ENCODE data around the gene ITGB6.
"Not testable (repeated sequence)": the region's sequence is repeated elsewhere in the genome, so short reads cannot be mapped to it uniquely, and the experiment has no call there.

Gene ITGB6

GRCh38 chr2:160181146-160181836 is 18.8 kb downstream of the ITGB6 start:
- peak; percentile 68 for DNase-seq (ENCODE audit: low read depth)

- not testable (repeated sequence) for DNase-seq (ENCODE audit: low read depth)
Measured at GRCh38 chr2:160180690-160181089, 19.4 kb downstream of the ITGB6 start.

- DNase-seq (ENCODE audit: low read depth): no peak
Measured at GRCh38 chr2:160180172-160180571, 19.9 kb downstream of the ITGB6 start.

DNA sequence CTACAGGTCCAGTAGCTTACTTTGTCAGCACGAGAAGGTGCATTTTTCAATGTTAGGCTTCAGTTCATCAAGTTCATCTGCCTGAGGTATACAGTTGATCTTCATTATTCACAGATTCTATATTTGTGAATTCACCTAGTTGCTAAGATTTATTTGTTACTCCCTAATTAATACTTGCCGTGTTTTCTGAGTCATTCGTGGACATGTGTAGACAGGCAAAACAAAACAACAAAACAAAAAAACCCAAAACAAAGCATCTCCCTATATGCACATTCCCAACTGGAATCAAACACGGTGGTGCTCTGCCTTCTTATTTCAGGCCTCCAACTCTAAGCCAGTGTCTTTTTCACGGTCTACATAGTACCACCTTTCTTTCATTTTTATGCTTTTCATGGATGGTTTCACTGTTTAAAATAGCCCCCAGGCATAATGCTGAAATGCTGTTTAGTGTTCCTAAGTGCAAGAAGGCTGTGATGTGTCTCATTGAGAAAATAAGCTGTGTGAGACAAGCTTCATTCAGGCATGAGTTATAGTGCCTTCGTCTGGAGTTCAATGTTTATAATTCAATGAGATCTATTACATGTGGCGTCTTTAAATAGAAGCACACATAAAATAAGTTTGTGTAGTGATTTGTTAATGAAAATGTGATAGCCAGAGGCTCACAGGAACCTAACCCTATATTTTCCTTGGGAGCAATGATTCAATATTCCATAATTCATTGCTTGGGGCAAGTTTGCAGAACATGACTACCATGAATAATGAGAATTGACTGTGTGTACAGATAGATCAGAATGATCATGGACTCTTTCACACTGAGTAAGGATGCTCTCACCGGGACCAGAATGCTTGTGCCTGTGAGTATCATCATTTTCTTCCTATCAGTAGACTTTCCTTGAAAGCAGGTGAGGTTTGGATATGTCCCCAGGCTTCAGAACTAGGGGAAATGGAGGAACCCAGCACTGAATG is 24.6 kb downstream of the ITGB6 start:
- DNase-seq (ENCODE audit: low read depth): no peak

DNA sequence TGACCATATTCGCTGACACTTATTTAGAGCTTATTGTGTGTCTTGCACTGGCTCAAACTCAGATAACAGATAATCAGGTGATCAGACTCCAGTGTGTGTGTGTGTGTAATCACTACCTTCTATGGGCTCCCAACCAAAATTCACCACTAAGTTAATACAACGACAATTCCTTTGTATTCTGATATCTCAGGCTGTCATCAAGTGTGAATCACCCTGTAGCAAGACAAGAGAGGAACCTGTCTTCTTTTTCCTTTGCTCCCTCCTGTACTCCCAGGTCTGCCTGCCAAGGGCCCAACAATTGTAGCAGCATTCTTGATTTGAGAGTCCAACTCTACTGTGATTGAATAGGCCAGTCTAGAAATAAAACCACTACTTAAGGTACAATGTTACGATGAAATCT is 25.8 kb downstream of the ITGB6 start:
- no peak for DNase-seq (ENCODE audit: low read depth)

DNA sequence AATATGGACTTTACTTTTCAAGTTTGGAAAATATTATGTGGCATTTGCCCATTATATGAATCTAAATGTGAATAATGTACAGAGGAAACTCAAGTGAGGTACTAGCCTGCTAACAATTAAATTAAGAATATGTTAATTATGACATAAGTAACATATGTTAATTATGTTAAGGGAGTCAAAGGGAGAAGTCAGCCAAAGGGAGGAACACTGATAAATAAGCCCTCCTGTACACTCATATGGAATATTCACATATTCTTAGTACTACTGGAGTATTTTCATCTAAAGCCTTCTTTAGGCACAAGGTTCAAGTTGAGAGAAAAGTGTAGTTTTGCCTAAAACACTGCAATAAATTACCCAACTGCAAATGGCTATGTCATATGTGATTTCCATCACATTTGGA is 30.1 kb downstream of the ITGB6 start:
- DNase-seq (ENCODE audit: low read depth): no peak

GRCh38 chr2:160169471-160169870 is 30.6 kb downstream of the ITGB6 start:
- DNase-seq (ENCODE audit: low read depth): no peak

- no peak for DNase-seq (ENCODE audit: low read depth)
Measured at GRCh38 chr2:160168878-160169277, 31.2 kb downstream of the ITGB6 start.

DNA sequence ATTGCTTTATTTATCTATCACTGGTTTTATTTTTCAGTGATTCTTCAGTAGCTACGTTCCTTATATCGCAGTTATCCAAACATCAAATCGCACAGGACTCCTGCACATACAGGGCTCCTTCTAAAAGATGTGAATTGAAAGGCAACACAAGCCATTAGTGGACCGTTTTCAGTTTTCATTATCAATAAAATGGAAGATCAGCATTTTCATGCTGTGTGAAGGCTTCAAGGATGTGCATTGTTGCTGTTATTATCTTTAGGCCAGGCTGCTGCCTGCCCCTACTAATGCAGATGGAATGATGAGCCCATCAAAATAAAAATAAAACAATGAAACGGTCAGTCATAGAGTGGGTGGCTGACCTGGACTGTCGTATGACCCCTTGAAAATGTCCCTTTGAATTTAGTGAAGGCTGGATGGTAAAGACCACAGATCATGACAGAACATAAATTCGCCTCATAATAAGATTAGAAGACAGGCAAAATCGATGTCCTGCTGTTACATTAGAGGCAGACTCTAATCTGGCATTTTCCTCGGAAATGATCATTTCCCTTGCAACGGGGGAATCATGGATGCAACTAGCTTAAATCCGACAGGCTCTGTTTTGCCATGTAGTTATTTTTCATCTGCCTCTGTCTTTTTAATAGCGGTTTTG is 32.9 kb downstream of the ITGB6 start:
- no peak for DNase-seq (ENCODE audit: low read depth)

- DNase-seq (ENCODE audit: low read depth): no peak
Measured at GRCh38 chr2:160165996-160166395, 34.1 kb downstream of the ITGB6 start.

DNA sequence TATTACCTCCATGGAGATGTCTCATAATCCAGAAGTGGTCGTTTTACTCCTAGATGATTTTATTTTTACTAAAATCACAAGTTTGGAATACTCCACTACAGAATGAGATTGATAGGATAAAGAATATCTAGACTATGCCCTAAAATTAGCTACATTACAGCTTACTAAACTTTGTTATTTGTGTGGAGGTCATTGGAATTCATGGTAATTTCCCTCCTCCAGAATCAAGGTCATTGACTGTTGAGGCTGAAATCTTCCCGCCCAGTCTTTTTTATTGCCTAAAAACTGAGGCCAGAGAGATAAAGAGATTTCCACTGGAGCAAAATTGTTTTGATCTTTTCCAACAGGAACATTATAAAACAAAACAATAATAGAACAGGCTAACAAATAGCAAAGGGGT is 35.0 kb downstream of the ITGB6 start:
- no peak for DNase-seq (ENCODE audit: low read depth)

DNA sequence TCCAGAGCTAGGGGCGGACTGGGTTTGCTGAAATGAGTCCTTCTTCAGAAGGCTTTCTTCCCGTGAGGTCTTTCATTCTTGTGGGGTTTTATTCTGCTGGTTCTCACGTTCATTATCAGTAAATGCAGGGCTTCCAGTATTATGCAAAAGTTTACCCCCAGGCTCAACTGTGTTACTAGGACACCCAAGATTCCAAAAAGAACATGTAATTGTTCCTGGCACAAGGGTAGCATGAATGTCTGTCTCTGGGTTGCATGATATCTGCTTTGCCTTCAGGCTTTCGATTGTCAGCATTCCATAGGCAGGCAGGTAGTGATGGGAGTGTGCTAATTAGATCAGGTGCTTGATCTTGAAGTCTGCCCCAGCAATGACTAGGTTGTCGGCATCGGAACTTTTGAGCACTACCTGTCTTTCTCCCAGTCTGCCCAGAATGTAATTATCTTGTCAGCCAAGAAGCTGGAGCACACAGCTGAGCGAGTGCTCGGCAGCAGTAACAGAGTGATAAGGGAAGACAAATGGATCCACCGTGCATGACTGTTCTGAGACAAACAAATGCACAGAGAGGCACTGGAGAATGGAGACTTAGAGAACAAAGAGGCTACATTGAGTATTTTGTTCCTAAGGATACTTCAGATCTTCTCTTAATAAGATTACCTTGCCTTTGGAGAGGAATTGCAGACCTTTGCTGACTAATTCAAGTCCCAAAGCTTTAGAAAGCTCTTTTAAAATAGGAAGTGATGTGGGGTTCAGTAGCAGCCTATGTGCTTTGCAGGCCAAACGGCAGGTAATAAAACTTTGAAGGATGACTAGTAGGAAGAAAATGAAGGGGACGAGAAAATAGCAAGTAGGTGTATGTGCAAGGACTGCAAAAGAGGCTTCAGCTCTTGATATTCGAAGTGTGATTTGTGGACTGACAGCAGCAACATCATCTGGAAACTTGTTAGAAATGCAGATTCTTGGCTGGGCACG is 41.9 kb downstream of the ITGB6 start:
- peak; percentile 77 for DNase-seq (ENCODE audit: low read depth)

- peak; percentile 73 for DNase-seq (ENCODE audit: low read depth)
Measured at GRCh38 chr2:160156665-160157064, 43.4 kb downstream of the ITGB6 start.

DNA sequence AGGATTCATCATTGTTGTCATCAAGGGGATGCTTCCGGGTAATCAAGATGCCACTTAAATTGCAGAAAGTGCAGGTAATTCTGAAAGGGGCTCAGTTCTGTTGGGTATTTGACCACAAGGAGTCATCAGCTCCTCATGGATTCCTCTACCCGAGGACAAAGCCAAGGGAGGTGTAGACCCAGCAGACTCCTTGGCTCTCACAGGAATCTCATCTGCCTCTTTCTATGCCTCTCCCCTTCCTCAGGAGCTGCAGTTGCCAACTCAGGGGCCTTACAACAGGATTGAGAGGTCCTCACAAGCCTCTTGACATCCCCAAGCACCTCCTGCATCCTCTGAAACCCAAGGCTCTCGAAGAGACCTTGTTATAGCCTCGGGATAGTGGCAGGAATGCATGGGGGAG is 44.0 kb downstream of the ITGB6 start:
- DNase-seq (ENCODE audit: low read depth): no peak

- DNase-seq (ENCODE audit: low read depth): not testable (repeated sequence)
Measured at GRCh38 chr2:160148419-160148818, 51.7 kb downstream of the ITGB6 start.

- DNase-seq (ENCODE audit: low read depth): no peak
Measured at GRCh38 chr2:160145471-160145870, 54.6 kb downstream of the ITGB6 start.

GRCh38 chr2:160144280-160144990 is 55.6 kb downstream of the ITGB6 start:
- DNase-seq (ENCODE audit: low read depth): peak; percentile 26

DNA sequence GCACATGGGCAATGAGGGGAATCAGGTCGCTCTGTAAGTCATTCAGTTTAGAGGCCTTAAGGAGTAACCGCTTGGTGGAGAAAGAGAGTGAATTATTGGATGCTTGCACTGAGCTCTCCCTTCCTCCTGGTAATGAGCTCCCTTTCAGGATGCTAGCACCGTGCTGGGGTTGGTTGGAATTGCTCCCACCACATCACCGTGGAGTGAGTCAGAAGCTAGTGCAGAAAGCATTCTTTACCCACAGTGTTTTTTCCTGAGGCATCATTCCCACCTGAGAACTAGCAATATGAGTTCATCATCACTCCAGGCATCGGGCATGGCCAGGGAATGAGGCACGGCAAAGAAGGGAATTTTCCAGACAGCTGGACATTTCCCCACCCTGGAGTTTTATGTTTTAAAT is 57.6 kb downstream of the ITGB6 start:
- DNase-seq (ENCODE audit: low read depth): peak; percentile 40

DNA sequence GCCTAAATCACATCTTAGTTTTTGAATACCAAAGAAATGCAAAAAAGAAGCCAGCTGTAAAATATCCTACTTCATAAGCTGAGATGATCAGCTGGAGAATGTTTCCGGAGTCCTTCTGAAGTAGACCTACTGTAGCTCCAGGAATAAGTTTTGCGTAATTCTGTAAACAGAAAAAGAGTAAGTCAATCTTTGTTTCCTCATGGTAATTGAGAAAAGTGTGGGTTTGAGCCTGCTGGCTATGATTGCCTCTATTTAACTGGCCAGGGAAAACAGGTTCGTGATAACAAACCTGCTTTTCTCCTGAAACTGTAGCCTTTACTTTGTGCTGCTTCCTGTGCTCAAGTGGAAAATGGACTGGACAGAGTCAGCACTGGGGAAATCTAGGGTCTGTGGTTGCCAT is 58.2 kb downstream of the ITGB6 start:
- DNase-seq (ENCODE audit: low read depth): peak; percentile 15

DNA sequence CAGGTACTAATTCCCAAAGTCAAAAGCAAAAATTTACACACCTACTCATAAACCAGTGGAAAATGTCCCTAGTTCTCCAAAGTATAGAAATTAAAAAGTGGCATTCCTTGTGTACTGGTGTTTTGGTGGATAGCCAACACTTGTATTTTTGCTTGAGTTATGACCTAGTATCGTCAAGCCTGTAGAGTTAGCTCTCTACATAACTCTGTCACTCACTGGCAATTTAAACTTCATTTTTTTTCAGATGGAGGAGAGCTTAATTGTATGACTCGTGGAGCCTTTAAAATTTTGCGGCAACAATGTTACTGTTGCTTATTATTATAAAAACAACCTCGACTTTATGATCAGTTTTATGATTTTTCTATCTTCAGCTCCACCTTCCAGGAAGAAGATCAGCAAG is 58.7 kb downstream of the ITGB6 start:
- DNase-seq (ENCODE audit: low read depth): peak; percentile 67

DNA sequence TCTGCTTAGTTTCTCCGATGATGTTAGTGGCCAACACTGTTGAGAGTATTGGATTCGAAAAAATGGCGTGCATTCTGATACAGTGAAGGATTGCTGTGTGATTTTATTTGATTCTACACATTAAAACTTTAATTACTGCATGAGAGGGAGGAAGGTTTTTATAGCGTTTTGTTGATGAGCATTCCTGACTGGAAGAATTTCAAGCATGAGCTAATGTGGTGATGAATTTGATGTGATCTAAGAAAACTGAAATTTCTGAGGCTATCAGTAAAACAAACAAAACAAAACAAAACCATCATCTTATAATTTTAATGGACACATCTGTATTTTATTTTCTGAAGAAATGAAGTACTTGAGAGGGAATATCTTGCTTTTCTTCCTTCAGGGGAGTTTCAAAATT is 59.6 kb downstream of the ITGB6 start:
- DNase-seq (ENCODE audit: low read depth): peak; percentile 81
